Activated CD4-positive, CD25-positive, alpha-beta regulatory T cell treated with anti-CD3 and anti-CD28 coated beads, Interleukin-2, amount 50 U/mL, for 16 hours (primary cell): ENCODE results near the gene INPP5A.
"Not testable (repeated sequence)": the region's sequence is repeated elsewhere in the genome, so short reads cannot be mapped to it uniquely, and the experiment has no call there.

Source experiments
- DNase-seq: peaks from one replicate; pipeline ENCODE4 v3.0.0-alpha.2; 2020; ENCODE audit warnings: low read depth, low spot score

The INPP5A gene

DNA sequence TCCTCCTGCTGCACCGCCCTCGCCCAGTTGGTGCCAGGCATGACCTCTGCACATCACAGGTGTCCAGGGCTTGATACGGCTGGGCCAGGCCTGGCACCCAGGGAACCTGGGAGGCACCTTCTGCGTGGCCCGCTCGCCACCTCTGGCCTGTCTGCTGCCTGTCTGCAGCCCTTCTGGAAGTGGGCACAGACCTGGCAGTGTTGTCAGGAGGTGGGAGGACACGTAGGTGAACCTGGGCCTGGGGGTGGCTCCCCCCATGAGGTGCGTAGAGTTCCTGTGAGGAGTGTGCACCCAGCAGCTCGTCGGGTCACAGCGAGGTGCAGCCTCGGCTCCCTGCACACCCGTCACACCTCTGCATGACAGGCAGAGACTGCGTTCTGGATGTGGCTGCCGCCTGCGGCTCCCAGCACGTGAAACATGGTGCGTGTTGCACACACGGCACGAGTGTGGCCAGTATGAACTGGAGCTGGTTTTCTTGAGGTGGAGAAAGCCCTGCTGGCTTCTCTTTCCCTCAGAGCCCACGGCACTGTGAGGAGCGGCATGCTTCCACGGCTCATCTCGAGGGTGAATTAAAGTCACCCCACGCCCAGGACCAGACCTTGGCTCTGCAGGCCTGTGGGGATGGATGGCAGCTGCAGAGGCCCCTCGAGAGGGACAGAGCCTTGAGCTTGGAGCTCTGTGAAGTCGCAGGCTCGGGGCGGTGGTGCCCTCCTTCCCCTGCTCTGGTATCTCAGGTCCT lies 24.8 kb downstream of the INPP5A start:
- DNase-seq, result no peak

DNA sequence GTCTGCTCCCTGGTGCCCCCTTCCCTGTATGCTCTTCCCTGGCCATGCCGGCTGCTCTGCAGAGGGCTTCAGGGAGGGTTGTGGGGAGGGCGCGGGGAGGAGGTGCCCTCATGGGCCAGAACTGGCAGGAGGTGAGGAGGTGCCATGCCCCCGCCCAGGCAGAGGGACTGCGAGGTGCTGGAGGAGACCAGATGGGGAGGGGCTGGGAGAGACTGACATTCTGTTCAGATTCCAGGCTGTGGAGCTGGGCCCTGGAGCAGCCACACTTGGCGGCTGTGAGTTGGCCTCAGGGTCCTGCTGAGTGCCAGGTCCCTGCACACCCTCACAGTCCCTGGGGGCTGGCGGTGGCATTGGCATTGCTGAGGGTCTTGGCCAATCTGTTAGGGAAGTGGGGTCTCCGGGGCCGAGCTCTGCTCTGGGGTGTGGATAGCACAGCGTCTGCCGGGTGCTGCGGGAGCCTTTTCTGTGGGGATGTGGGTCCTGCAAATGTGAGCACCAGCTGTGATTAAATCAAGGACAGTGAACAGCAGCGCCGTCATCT lies 25.4 kb downstream of the INPP5A start:
- DNase-seq, result no peak

DNA sequence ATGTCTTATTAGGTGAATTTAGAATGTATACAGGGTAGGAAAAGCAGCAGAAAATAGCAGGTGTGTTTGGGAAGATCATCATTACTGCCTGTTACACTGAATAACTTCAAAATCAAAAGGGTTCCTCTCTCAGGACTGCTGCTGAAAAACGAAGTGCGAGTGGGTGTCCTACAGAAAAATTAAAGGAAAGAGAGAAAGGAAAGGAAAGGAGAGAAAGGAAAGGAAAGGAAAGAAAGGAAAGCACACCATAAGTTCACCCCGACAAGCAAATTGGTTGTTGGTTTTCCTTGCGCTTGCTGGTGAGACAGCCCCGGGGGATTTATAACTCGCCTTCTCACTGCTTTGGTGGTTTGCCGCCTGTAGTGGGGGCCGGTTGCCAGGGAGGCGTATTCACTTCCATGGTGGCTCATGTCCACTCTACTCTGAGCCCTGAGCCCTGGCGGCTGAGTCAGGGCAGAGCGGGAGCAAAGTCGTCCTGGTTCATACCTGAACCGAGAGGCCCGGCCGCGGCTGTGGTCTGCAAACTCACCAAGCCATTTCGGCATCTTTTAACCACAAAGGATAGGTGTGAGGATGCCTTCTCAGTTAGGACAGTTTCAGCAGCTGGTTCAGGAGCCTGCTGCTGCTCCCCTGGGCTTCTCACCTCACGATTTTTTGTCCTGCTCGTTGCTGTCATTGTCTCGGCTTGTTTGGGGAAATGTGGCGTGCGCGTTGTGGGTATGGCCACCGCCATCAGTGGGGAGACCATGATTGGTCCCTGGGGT lies 26.1 kb downstream of the INPP5A start:
- no peak for DNase-seq

DNA sequence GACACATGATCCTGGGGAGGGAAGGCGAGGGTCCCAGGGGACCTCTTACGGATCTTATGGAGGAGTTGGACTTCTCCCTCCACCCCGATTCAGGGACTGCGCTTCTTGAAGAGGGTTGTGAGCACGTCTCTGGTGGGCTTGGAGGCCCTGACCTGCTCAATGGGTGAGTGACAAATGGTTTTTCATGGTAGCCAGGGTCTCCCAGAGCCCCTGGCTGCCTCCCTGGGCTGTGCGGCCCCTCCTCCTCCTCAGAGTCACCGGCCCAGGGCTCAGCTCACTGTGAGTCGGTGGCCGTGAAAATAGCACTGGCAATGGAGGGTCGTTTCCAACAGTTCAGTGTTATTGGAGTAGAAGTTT lies 26.6 kb downstream of the INPP5A start:
- DNase-seq, result no peak

DNA sequence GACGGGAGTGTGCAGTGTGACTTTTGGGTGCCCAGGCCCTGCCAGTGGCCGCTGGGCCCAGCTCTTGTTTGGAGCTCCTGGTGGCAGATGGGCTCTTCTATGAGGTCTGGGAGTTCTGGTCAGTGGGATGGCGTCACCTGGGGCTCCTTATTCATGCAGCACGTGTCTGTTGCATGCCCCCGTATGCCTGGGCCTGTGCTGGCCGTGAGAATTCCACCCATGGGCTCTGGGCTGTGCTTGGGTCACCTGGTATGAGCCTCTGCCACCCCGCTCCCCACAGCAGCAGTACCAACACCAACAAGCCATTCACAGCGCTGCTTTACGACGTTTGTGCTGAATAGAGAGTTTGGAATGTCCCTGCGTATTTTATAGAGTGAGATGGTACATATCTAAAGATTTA lies 27.1 kb downstream of the INPP5A start:
- no peak for DNase-seq

DNA sequence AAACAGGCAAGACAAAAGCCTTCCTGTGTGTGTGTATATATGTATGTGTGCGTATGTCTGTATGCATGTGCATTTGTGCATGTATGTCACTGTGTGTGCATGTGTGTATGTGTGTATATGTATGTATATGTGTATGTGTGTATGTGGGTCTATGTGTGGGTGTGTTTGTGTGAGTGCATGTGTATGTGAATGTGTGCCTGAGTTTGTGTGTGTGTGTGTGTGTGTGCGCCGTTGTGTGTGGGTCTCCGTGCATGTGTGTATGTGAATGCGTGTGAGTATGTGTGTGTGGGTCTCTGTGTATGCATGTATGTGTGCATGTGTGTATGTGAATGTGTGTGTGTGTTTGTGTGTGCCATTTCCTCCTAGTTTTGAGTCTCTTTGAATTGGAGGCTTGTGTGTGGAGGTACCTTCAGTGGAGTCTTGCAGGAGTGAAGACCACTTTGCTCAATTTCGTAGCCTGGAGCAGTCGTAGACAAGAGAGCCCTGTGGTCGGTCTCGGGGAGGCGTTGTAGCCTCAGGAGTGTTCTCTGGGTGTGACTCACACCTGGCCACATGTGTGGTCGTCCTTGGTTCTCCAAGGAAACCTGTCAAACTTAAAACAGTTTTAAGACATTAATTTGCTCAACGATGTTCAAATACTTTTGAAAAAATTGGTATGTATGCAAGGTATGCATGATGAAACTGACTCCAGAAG lies 28.1 kb downstream of the INPP5A start:
- DNase-seq, result no peak

DNA sequence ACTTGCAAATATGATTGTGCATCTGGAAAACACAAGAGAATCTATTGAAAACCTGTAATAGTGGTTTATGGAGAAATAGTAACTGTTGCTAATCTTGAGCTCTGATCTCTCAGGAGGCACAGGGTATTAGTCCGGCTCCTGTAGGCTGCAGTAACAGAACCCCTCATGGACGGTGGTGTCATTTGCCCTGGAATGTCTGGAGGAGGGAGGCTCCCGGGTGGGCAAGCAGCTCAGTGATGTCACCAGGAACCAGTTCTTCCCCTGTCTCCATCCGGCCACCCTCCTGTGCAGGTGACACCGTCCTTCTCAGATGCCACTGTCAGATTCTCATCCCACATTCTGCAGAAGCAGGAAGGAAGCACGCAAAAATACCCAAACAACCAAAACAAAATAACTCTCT lies 29.3 kb downstream of the INPP5A start:
- DNase-seq, result no peak

DNA sequence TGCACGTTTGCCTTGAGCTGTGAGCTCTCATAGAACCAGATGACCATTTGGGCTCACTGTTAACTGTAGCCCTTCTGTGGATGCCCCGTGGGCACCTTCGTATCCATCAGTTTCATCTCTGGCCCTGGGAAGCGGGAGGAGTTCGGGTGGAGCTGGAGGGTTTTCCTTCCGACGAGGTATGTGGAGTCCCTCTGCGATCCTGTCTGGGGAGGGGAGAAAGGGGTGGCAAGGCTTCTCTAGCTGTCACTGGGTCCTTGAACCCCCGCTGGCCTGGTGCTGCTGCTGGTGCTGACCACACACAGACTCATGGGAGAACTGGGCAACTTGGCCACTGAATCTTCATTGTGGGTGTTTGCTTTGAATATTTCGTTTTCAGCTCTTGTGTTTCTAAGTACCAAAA lies 32.7 kb downstream of the INPP5A start:
- DNase-seq, result no peak

DNA sequence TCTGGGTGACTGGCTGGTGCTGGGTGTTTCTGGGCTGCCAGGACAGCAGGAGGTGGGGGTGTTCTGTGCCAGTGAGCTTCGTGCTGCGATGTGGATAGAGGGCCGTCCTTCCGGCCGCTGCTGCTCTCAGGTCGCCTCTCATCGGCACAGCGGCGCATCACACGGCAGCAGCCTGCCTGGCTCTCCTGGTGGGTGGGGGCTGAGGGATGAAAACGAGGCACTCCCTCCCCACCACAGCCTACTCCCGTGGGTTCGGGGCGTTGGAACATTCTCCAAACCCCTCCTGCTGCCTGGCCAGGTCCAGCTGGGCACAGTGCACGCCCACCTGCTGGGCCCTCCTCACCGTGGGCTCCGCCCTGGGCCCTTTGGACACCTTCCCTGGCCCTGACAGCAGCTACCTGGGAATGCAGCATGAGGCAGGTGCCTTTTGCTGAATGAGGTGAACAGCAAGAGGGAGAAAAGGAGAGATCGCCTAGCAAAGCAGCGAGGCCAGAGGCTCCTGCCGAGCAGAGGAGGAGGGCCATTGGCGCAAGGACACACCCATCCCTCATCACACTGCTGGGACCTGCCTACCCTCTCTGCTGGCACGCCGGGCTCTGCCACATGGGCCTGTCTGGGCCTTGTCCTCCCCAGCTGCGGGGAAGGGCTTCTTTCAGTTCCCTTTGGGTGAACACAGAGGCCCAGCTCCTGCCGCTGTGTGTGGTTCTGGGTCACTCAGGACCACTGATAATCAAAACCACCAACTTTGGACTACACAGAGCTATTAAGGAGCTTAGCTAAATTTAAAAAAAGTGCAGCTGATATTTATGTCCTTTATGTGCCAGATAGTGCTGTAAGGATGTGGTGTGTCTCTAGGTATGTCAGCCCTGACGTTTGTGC lies 33.4 kb downstream of the INPP5A start:
- no peak for DNase-seq

DNA sequence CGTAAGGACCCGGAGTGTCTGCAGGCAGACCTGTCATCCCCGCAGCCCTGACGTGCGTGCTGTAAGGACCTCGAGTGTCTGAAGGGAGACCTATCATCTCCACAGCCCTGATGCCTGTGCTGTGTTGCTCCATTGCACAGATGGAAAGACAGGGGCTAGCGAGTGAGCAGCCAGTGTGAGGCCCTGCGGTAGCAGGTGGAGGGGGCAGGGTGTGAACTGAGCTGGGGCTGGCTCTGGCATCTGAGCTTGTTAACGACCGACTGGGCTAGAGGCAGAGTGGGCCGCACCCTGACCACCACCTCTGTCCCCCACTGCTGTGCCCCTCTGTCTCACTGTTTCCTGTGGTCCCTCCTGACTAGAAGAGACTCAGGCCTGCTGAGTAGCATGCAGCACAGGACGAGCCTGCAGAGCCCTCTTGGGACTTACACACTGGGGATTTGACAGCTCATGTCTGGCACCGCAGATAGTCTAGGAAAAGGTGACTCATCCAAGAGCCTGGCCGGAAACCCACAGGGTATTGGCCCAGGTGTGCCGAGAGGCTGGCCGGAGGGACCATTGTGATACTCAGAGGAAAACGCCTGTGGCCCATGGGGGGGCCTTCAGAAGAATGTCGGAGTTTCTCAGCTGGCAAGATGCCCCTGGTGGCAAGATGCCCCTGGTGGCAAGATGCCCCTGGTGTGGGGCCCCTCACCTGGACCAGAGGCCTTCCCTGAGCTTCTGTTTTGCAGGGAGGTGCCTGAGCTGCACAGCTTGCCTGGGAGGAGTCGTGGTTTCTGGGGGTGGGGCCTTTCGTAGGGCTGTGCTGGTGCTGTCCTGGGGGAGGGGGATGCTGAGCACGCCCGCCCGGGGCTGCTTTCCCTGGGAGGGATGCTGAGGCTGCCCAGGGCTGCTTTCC lies 34.3 kb downstream of the INPP5A start:
- no peak for DNase-seq

DNA sequence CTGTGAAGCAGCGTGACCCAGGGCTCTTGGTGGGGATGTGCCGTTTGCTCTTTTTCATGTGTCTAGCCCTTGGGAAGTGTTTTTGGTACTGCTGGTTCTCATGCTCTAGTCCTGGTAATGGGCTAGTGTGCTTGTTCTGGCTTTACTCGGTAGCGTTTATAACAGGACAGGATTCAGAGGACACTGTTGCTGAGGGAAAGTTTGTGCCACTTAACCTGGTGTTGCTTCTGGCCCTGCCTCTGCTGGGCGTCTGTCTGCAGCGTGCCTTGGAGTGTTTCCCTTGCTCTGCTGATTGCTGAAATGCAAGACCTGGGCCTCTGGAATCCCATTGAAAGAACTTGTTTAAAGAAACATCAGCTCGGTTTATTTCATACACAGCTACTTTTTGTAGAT lies 35.0 kb downstream of the INPP5A start:
- no peak for DNase-seq

DNA sequence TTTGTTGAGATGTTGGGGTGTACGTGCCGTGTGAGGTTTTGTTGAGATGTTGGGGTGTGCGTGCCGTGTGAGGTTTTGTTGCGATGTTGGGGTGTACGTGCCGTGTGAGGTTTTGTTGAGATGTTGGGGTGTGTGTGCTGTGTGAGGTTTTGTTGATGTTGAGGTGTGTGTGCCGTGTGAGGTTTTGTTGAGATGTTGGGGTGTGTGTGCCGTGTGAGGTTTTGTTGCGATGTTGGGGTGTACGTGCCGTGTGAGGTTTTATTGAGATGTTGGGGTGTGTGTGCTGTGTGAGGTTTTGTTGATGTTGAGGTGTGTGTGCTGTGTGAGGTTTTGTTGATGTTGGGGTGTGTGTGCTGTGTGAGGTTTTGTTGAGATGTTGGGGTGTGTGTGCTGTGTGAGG lies 35.4 kb downstream of the INPP5A start:
- DNase-seq, result not testable (repeated sequence)

DNA sequence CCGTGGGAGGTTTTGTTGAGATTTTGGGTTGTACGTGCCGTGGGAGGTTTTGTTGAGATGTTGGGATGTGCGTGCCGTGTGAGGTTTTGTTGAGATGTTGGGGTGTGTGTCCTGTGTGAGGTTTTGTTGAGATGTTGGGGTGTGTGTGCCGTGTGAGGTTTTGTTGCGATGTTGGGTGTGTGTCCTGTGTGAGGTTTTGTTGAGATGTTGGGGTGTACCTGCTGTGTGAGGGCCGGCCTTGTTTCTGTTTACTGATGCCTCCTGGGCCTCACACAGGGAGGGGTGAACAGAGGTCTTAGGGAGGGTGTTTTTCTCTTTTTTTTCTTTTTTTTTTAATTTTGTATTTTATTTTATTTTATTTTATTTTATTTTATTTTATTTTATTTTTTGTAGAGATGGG lies 36.7 kb downstream of the INPP5A start:
- DNase-seq, result no peak

DNA sequence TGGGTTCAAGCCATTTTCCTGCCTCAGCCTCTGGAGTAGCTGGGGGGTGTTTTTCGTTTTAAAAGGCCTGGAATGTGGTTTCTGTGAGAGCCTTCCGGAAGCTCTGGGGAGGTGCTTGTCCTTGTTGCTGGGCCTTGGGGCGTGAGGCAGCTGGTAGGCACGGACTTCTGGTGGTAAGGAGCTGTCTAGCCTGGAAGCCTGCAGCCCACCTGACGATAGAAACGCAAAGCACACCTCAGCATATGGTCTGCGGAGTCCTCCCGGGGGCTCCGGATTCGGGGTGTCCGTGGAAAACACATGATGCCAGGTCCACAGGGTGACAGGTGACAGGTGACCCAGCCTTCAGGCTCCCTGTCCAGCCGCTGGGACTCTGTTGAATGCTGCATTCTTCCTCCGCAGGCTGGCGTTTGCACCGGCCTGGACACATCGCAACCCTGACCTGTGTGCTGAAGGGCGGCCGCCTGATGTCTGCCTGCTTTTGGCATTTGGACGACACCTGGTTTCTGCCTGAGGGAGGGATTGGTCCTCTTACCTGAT lies 37.3 kb downstream of the INPP5A start:
- DNase-seq, result no peak

DNA sequence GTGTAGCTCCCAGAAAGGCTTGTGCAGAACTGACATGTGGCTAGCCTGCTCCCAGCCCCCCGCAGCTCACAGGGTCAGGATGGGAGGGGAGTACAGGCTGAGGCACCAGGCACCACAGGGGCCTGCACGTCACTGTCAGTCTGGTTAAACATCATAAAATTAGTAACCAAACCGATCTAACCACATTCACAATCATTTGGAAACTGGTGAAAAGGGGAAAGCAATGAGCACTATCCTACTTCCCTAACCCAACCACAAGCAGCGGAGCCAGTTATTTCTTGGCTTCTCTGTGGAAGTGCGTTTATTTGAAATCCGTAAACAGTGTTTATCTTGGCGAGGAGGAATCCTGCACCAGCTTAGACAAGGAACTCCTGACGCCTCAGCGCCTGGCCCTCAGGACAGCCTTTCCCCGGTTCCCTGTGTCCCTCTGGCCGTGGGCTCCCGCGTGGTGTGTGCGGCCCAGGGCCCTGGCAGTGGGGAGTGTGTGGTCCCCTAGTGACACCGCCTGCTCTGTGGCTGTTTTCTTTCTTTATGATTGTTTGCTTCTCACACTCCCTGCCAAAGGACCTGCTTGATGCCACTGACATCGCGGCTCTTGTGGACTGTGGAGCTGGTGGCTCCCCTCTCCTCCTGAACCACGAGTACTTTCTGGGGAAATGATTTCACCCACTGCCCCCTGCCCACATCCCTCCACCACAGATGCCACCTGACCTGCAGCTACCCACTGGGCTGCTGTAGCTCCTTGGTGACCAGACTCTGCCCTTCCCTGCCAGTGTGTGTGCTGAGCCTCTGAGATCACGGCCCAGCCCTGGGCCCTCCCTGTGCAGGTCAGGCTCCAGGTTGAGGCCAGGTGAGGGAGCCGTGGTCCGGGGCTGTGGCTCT lies 38.0 kb downstream of the INPP5A start:
- no peak for DNase-seq

DNA sequence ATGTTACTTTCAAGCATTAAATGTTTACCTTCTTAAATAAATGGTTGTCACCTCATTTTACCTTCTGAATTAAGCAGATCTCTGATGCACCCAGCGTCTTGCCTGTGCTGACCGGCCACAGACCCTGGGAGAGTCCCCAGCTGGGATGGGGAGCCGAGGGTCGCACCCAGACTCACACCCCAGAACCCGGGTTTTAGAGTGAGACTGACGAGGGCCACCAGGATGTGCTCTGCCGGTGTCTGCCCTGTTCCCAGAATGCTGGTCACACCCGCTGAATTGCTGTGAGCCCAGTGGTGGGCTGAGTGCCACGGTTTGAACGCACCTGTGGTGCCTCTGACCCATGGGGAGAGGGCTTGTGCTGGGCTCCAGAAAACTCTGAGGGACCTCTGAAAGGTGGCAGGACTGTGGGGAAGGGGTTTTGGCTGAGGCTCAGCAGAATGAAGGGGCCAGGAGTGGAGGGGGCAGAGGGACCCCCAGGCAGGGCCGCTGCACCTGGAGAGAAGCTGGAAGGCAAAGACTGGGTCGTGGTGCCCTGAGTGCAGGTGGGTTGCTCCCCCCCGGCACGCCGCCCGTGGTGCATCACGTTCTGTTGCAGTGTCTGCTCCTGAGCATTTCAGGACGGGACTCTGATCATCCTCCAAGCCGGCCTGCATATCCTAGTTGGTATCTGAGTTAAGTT lies 39.2 kb downstream of the INPP5A start:
- no peak for DNase-seq

DNA sequence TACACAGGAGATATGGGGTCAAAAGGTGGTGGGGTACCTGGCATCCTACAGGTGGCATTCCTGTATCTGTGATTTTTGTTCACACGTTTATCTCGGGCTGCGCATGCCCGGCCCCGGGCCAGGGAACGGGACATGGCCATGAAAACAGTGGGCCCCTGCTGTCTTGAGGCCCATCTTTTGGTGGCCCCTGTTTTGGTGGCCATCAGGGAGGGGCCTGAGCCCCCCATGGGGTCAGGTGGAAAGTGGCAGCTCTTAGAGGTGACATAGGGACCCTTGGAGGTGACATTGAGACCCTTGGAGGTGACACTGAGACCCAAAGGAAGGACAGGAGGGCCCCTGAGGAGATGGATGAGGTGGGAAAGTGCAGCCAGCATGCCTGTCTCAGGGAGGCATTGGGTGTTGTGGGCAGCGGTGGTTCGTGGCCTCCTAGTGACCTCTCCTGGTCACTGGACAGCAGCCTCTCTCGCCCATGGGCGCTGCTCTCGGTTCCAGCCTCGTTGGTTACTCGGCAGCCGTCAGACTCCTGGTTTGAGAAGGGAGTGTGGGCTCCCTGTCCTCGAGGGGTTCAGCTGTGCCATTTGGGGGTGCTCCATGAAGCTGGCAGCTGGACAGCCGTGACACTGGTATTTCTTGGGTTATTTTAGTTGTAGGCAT lies 39.9 kb downstream of the INPP5A start:
- no peak for DNase-seq

DNA sequence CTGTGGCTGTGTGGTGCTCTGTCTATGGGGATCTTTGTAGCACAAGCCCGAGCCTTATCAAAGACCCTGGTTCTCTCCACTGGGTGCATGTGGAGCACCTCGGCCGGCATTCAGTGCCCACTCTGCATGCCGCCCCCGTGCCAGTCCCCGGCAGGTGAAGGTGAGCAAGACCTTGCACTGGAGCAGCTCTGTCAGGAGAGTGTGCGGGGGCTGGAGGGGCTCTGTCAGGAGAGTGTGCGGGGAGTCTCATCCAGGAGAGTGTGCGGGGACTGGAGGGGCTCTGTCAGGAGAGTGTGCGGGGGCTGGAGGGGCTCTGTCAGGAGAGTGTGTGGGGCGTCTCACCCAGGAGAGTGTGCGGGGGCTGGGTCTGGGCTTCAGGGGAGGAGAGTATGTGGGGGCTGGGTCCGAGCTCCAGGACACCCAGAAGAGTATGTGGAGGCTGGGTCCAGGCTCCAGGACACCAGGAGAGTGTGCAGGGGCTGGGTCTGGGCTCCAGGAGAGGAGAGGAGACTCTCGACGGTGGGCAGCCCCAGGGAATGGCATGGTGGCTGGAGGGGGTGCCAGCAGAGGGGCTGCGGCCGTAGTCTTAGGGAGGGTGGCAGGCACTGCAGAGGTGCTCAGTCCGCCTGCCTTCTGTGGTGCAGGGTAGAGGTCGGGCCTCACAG lies 40.8 kb downstream of the INPP5A start:
- no peak for DNase-seq
